Measurements from ENCODE around the gene OSBPL2. TPM values are rescaled to one million over a fixed set of nuclear protein-coding genes. Genes with fewer than 3 reads are reported as not detected.
A peak's percentile ranks its signal among the peaks of the same experiment; 100 is the strongest.

The OSBPL2 gene
- total RNA-seq, 1 donor from 2014 or later: 49.8 TPM

- DNase-seq (ENCODE audit: low read depth): no peak
- no peak overlapping the region for H3K4me3 ChIP-seq (ENCODE audit: low read depth, low read length)
- peaks cover 19% of the 10 kb centered on the region for H3K36me3 ChIP-seq (ENCODE audit: control insufficient read depth, insufficient read depth, low read length)
- no peak for TF ChIP-seq CTCF (IDR thresholded peaks at IDR 0.05; ENCODE audit: insufficient read depth, low read length, severe bottlenecking)
- no peak for FAIRE-seq
- H3K27me3 ChIP-seq (ENCODE audit: control insufficient read depth, insufficient read depth, low read length): no peaks in the 10 kb centered on the region
Observed at GRCh38 chr20:62203378-62204030, 34.8 kb upstream of the OSBPL2 start.

GRCh38 chr20:62205618-62206387 lies 32.5 kb upstream of the OSBPL2 start:
- TF ChIP-seq CTCF (IDR thresholded peaks at IDR 0.05; ENCODE audit: insufficient read depth, low read length, severe bottlenecking): no peak
- peaks cover 10% of the 10 kb centered on the region for H3K36me3 ChIP-seq (ENCODE audit: control insufficient read depth, insufficient read depth, low read length)
- no peak for DNase-seq (ENCODE audit: low read depth)
- FAIRE-seq: no peak
- H3K27me3 ChIP-seq (ENCODE audit: control insufficient read depth, insufficient read depth, low read length): no peaks in the 10 kb centered on the region
- H3K4me3 ChIP-seq (ENCODE audit: low read depth, low read length): no peak overlapping the region

GRCh38 chr20:62206388-62206775 lies 31.9 kb upstream of the OSBPL2 start:
- TF ChIP-seq CTCF (IDR thresholded peaks at IDR 0.05; ENCODE audit: insufficient read depth, low read length, severe bottlenecking): no peak
- DNase-seq (ENCODE audit: low read depth) (no peak), FAIRE-seq (no peak)
- H3K4me3 ChIP-seq (ENCODE audit: low read depth, low read length): no peak overlapping the region
- H3K27me3 ChIP-seq (ENCODE audit: control insufficient read depth, insufficient read depth, low read length): peaks cover 2% of the 10 kb centered on the region
- H3K36me3 ChIP-seq (ENCODE audit: control insufficient read depth, insufficient read depth, low read length): peaks cover 7% of the 10 kb centered on the region

DNA sequence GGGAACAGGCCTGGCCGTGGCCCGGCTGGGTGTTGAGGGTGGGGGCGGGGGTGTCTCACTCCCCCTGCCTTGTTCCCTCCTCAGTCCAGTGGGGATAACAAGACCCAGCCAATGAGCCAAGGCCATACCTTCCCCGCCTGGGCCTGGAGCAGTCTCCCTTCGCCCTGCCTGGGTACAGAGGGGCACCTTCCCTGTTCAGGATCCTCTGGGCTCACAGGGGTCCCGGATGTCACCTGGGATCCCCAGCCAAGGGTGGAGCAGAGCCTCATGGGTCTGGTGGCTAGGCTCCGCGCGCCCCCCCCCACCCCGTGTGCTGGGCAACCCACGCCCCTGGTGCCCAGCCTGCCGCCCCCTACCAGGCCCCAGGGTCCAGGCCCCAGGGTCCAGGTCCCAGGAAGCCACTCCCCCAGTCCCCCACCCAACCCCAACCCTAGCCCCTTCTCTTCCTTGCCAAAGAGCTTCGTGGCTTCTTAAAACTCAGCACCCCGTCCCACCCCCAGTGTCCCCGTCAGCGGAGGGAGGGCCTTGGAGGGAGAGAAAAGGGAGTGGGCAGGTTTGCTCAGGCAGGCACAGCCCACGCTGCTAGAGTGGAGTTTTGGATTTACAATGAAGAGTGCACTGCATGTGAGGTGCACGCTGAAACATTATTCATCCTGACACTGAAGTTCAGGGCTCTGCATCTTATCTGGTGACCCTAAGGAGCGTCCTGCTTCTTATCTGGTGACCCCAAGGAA lies 30.1 kb upstream of the OSBPL2 start:
- peaks cover 6% of the 10 kb centered on the region for H3K27me3 ChIP-seq (ENCODE audit: control insufficient read depth, insufficient read depth, low read length)
- no peak for TF ChIP-seq CTCF (IDR thresholded peaks at IDR 0.05; ENCODE audit: insufficient read depth, low read length, severe bottlenecking)
- FAIRE-seq: no peak

DNA sequence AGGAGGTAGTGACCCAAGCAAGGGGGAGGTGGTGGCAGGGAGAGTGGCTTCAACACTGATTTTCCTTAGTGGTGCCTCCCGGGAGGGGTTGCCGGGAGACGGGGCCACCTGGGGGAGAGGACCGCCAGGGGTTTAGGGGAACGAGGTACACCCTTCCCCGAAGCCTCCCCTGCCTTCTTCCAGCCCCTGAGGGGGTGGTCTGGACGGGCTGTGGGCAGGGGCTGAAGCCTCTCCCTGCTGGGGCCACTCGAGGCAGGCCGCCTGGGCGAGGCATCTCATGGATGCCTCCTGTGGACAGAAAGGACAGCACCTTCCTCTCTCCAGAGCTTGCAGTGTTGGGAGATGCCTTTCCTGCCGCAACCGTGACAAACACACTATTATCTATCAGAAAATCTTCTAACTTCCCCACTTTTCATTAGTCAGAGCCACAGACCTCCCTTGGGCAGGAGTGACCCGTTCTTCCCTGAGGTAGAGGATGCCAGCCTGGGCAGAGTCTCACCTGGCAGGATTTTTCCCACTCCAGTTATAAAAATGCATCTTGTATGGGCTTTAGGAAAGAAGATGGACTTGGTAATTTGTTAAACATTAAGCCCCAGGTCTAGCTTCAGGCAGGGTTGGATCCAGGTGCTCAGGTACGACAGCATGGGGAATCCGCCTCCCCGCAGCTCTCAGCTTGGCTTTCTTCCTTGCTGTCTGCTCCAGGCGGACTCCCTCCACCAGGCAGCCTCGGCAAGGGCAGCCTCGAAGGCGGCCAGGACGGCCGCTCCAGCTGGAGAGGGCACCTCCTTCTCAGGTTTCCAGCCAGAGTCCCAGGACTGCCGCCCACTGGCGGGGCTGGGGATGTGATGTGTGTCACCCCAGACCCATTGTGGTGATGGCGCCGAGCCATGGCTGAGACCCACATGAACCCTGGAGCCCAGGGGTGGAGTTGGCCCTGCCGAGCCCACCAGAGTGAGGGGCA lies 29.2 kb upstream of the OSBPL2 start:
- Histone ChIP-seq H3K27me3 (ENCODE audit: control insufficient read depth, insufficient read depth, low read length) (peaks cover 9% of the 10 kb centered on the region), H3K4me3 (ENCODE audit: low read depth, low read length) (no peak overlapping the region), H3K36me3 (ENCODE audit: control insufficient read depth, insufficient read depth, low read length) (no peaks in the 10 kb centered on the region)
- FAIRE-seq: no peak
- no peak for DNase-seq (ENCODE audit: low read depth)
- peak; percentile 29 for TF ChIP-seq CTCF (IDR thresholded peaks at IDR 0.05; ENCODE audit: insufficient read depth, low read length, severe bottlenecking)

More for the DNA sequence above, 30.1 kb upstream of the OSBPL2 start:
- no peak for DNase-seq (ENCODE audit: low read depth)
- H3K36me3 ChIP-seq (ENCODE audit: control insufficient read depth, insufficient read depth, low read length): no peaks in the 10 kb centered on the region
- H3K4me3 ChIP-seq (ENCODE audit: low read depth, low read length): no peak overlapping the region

All from bronchial epithelial cell (primary cell).